NCI-H128 (cell line): ENCODE measurements around the gene STARD10.
"Not testable (repeated sequence)": the region's sequence is repeated elsewhere in the genome, so short reads cannot be mapped to it uniquely, and the experiment has no call there.

Source experiments
- DNase-seq: peaks from one replicate; lab custom pipeline; 2025; ENCODE audit not compliant: unreplicated experiment; lab: John Stamatoyannopoulos, UW

The STARD10 gene

GRCh38 chr11:72808331-72808798 is 14.5 kb upstream of the STARD10 start:
- no peak for DNase-seq

- no peak for DNase-seq
These were observed 13.9 kb upstream of the STARD10 start for GRCh38 chr11:72807792-72808191.

- DNase-seq, result no peak
These were observed 13.3 kb upstream of the STARD10 start for GRCh38 chr11:72807021-72807693.

GRCh38 chr11:72806378-72806777 is 12.5 kb upstream of the STARD10 start:
- not testable (repeated sequence) for DNase-seq

- no peak for DNase-seq
These were observed 11.4 kb upstream of the STARD10 start for GRCh38 chr11:72805216-72805615.

GRCh38 chr11:72802822-72803221 is 9.0 kb upstream of the STARD10 start:
- no peak for DNase-seq

DNA sequence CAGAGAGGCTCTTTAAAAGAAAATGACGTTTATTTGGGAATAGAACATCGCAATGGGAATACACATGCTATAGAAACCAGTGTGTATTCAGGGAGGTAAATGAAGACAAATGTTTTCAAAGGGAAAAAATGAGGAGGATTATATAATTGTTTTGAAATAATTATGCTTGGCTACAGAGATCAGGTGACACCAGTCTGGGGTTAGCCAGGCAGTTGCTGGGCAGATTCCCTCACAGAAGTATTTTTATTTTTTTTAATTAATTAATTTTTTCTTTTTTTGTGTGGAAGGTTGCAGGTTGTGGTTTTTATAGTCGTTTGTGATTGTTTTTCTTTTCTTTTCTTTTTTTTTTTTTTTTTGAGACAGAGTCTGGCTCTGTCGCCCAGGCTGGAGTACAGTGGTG is 5.6 kb upstream of the STARD10 start:
- DNase-seq, result no peak

GRCh38 chr11:72798361-72798760 is 4.5 kb upstream of the STARD10 start:
- no peak for DNase-seq

DNA sequence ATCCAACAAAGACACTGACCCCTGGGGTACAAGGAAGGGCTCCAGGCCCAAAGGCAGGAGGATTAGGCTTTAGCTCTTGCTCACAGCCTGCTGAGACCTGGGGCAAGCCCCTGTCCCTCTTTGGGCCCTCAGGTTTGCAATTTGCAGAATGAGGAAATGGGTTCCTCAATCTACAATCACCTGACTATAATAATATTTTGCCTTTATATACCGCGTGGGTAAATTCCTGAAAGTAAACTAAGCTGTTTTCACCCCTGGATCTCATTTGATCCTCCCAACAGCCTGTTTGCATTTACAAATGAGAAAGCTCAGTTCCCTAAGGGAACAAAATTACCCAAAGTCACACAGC is 797 bp downstream of the STARD10 start:
- no peak for DNase-seq

DNA sequence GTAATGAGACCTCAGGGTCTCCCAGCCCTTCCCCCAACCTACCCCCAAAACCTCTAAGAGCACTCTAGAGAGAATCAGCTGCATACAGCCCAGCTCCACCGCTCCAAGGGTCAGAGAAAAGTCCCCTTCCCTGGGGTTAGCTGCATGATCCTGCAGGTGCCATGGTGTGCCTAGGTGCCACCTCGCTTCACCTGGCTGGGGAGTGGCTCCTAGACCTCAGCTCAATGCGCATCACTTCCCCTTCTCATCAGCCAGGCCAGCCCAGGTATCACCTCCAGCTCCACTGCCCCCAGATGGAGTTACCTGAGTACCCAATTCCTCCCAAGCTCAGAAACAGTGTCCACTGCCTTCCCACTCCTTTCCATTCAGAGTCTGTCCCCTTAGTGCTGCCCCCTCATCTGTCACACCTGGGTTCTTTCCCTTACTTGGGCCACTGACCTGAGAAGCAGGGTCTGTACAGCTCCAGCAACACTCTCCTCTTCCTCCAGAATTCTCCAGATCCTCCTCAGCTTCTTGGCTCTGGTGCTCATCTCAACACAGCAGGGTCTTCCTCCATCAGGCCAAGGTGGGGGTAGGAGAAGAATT is 1.3 kb downstream of the STARD10 start:
- DNase-seq, result no peak

- not testable (repeated sequence) for DNase-seq
These were observed 2.6 kb downstream of the STARD10 start for GRCh38 chr11:72791228-72791627.

DNA sequence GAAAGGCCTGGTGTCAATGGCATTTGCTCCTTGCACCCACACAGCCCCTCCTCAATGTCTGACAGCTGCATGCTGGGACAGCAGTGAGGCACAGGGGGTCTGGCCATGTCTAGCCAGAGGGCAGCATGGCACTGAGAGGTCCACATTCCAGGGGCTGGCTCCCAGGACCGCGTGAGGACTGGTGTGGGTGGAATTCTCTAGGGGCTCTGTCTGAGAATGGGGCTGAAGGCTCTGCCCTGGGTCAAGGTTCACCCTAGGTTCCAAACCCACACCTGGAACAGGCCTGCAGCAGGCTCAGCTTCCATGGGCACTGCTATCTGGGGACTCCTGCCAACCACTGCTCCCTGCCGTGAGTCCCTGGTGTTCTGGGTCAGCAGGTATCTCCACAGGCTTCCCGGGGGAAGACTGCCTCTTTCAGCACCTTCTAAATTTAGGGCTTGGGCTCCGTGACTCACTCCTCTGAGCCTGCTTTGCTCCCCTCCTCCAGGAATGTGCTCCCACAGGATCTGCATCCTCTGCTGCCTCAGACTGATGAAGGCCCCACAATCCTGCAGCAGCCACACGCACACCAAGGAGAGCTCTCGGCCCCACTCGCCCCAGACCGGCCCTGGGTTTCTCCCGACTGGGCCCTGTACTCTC is 4.2 kb downstream of the STARD10 start:
- DNase-seq, result no peak

DNA sequence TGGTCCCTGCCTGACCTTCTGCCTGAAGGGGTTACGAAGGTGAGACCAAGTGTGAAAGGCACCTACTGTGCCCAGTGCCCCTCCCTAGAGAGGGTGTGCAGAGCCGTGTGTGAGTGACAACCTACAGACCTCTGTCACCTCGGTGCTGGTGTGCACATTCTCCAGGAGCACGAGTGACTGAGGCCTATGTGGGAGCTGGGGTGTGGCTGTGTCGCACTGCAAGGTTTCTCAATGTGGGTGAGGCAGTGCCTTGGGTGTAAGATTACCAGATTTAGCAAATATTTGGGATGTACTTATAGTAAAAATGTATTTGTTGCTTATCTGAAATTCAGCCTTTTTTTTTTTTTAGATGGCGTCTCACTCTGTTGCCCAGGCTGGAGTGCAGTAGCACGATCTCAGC is 5.6 kb downstream of the STARD10 start:
- no peak for DNase-seq

GRCh38 chr11:72787216-72788104 is 6.4 kb downstream of the STARD10 start:
- DNase-seq, result no peak

- no peak for DNase-seq
These were observed 7.3 kb downstream of the STARD10 start for GRCh38 chr11:72786305-72787215.

- no peak for DNase-seq
These were observed 9.2 kb downstream of the STARD10 start for GRCh38 chr11:72784662-72785061.

- DNase-seq, result no peak
These were observed 10.5 kb downstream of the STARD10 start for GRCh38 chr11:72783144-72783905.

GRCh38 chr11:72782081-72782920 is 11.5 kb downstream of the STARD10 start:
- no peak for DNase-seq
